Type B pancreatic cell (in vitro differentiated cells): ENCODE measurements around the gene TWF2. TPM values are rescaled to one million over a fixed set of nuclear protein-coding genes. Genes with fewer than 3 reads are reported as not detected.

Experiments
- DNase-seq: peaks from one replicate; pipeline ENCODE4 v3.0.0; 2021; ENCODE audit warnings: mixed read lengths; ENCODE audit not compliant: unreplicated experiment; ENCODE audit errors: extremely low spot score
- H3K27ac Mint-ChIP-seq: 2 replicates; pipeline ENCODE4 v1.8.0; 2021; ENCODE audit warnings: mild to moderate bottlenecking, mixed read lengths
- H3K27me3 Mint-ChIP-seq: 2 replicates; pipeline ENCODE4 v1.8.0; 2021; ENCODE audit warnings: mixed read lengths
- H3K36me3 Mint-ChIP-seq: 2 replicates; pipeline ENCODE4 v1.8.0; 2021; ENCODE audit warnings: mixed read lengths
- H3K4me1 Mint-ChIP-seq: one replicate; pipeline ENCODE4 v1.8.0; 2021; ENCODE audit warnings: mixed read lengths; ENCODE audit not compliant: unreplicated experiment
- H3K4me3 Mint-ChIP-seq: 2 replicates; pipeline ENCODE4 v1.8.0; 2021; ENCODE audit warnings: mild to moderate bottlenecking, mixed read lengths
- H3K9me3 Mint-ChIP-seq: 2 replicates; pipeline ENCODE4 v1.8.0; 2021; ENCODE audit warnings: mixed read lengths
- total RNA-seq: library from RNA; stranded (reverse); gene quantifications from 2 replicates; pipeline ENCODE4 v1.2.1, GENCODE V29; 2021; ENCODE audit warnings: low replicate concordance
- TF ChIP-seq, protein P1 (sequence below): fragments of 200-600 bp; sonication (generic); conservative IDR thresholded peaks from 2 replicates; pipeline ENCODE4 v1.5.0; 2021; ENCODE audit warnings: antibody characterized with exemption, mild to moderate bottlenecking

Gene TWF2
- total RNA-seq, 1 donor from 2014 or later = 33.7 TPM

DNA sequence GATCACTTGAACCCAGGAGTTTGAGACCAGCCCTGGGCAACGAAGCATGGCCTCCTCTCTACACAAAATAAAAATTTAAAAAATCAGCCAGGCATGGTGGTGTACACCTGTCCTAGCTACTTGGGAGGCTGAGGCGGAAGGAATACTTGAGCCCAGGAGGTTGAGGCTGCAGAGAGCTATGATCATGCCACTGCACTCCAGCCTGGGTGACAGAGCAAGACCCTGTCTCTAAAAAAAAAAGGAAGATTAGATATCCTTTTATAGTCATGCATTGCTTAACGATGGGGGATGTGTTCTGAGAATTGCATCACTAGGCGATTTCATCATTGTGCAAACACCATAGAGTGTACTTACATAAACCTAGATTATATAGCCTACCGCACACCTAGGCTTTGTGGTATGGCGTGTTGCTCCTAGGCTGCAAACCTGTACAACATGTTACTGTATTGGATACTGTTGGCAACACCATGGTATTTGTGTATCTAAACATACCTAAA lies 28.4 kb downstream of the TWF2 start:
- peaks cover 42% of the 10 kb centered on the region for H3K36me3 Mint-ChIP-seq

GRCh38 chr3:52210037-52210436 lies 28.9 kb downstream of the TWF2 start:
- H3K36me3 Mint-ChIP-seq = peaks cover 40% of the 10 kb centered on the region
- H3K27ac Mint-ChIP-seq = no peak overlapping the region
- no peaks in the 10 kb centered on the region for H3K27me3 Mint-ChIP-seq
- TF ChIP-seq, protein P1, sequence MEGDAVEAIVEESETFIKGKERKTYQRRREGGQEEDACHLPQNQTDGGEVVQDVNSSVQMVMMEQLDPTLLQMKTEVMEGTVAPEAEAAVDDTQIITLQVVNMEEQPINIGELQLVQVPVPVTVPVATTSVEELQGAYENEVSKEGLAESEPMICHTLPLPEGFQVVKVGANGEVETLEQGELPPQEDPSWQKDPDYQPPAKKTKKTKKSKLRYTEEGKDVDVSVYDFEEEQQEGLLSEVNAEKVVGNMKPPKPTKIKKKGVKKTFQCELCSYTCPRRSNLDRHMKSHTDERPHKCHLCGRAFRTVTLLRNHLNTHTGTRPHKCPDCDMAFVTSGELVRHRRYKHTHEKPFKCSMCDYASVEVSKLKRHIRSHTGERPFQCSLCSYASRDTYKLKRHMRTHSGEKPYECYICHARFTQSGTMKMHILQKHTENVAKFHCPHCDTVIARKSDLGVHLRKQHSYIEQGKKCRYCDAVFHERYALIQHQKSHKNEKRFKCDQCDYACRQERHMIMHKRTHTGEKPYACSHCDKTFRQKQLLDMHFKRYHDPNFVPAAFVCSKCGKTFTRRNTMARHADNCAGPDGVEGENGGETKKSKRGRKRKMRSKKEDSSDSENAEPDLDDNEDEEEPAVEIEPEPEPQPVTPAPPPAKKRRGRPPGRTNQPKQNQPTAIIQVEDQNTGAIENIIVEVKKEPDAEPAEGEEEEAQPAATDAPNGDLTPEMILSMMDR = no peak
- H3K4me1 Mint-ChIP-seq = no peaks in the 10 kb centered on the region
- no peak overlapping the region for H3K4me3 Mint-ChIP-seq
- DNase-seq = no peak
- no peaks in the 10 kb centered on the region for H3K9me3 Mint-ChIP-seq

More for the DNA sequence above, 28.4 kb downstream of the TWF2 start:
- Mint-ChIP-seq H3K27ac (no peak overlapping the region), H3K4me1 (no peaks in the 10 kb centered on the region), H3K27me3 (no peaks in the 10 kb centered on the region), H3K4me3 (no peak overlapping the region), H3K9me3 (no peaks in the 10 kb centered on the region)
- no peak for DNase-seq
- TF ChIP-seq, protein P1 = no peak

DNA sequence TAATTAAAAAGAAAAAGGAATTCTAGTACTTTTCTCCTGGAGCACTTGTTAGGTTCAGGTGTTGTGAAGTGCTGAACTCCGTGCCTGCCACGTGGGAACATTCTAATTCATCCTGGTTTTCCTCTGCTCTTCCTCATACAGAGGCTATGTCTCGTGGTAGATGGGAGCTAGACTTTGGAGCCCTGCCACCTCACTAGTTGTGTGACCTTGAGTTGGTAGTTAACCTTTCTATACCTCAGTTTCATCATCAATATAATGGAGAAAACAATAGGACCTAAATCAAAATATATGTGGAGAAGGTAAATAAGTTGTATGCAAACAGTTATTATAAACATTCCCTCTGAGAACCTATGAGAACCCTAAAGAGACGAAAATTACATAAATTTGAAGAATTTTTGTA lies 30.4 kb downstream of the TWF2 start:
- no peaks in the 10 kb centered on the region for H3K4me1 Mint-ChIP-seq
- H3K4me3 Mint-ChIP-seq = no peak overlapping the region
- no peaks in the 10 kb centered on the region for H3K27me3 Mint-ChIP-seq
- no peaks in the 10 kb centered on the region for H3K9me3 Mint-ChIP-seq
- H3K27ac Mint-ChIP-seq = no peak overlapping the region
- no peak for DNase-seq
- TF ChIP-seq, protein P1 = no peak
- peaks cover 40% of the 10 kb centered on the region for H3K36me3 Mint-ChIP-seq

- Mint-ChIP-seq H3K4me1 (no peaks in the 10 kb centered on the region), H3K9me3 (no peaks in the 10 kb centered on the region), H3K4me3 (no peak overlapping the region), H3K27ac (no peak overlapping the region), H3K27me3 (no peaks in the 10 kb centered on the region), H3K36me3 (peaks cover 40% of the 10 kb centered on the region)
- DNase-seq = no peak
- TF ChIP-seq, protein P1 = no peak
These were observed 33.1 kb downstream of the TWF2 start for GRCh38 chr3:52205727-52206372.

DNA sequence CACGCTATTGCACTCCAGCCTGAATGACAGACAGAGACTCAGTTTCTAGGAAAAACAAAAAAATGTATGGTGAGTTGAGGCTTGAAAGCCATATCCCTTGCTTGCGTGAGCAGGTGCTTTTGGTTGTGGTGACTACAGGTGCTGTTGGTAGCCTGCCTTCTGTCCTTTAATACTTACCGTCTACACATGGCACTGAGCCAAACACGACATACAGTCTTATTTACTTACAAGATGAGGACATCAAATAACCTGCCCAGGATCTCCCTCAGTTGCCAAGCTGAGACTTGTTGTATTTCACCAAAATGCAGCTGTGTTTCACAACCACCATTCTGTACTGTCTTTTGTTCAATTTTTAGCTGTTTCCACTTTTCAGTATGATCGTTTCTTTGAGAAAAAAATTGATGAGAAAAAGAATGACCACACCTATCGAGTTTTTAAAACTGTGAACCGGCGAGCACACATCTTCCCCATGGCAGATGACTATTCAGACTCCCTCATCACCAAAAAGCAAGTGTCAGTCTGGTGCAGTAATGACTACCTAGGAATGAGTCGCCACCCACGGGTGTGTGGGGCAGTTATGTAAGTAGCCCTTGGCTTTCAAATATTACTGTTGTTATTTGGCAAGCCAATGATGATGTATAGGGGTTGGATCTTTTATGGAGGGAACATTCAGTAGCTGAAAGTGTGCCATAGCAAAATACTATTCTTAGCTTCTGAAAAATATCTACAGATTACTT lies 34.5 kb downstream of the TWF2 start:
- Mint-ChIP-seq H3K9me3 (no peaks in the 10 kb centered on the region), H3K4me3 (no peak overlapping the region), H3K27ac (no peak overlapping the region), H3K27me3 (no peaks in the 10 kb centered on the region), H3K36me3 (peaks cover 37% of the 10 kb centered on the region), H3K4me1 (peaks cover 2% of the 10 kb centered on the region)
- TF ChIP-seq, protein P1 = no peak
- DNase-seq = no peak
